ENCODE data around the gene CRPPA. TPM values are rescaled to one million over a fixed set of nuclear protein-coding genes. Genes with fewer than 3 reads are reported as not detected.
A peak's percentile ranks its signal among the peaks of the same experiment; 100 is the strongest.

Gene CRPPA
- total and polyA plus RNA-seq, 2 of the 13 experiments (the other 11 are each of a cell fraction or from before 2014, with no cell fraction given) = 0.16 to 1.3 TPM

GRCh38 chr7:16397501-16398145, 23.7 kb downstream of the CRPPA start:
- H3K4me1 ChIP-seq (ENCODE audit: insufficient read depth, low read length) = no peaks in the 10 kb centered on the region
- POLR2A ChIA-PET = no interaction called here
- peaks cover 65% of the 10 kb centered on the region for H3K9me3 ChIP-seq (ENCODE audit: low read length)
- H3K36me3 ChIP-seq (replicated peaks in 1 of 2; ENCODE audit: control insufficient read depth in 1 of 2, insufficient read depth in 2 of 2, low read length in 2 of 2) = no peaks in the 10 kb centered on the region
- no peak overlapping the region for H3K4me2 ChIP-seq (ENCODE audit: low read depth, low read length)
- DNase-seq (ENCODE audit: low spot score) (no peak), ATAC-seq (no peak), FAIRE-seq (no peak)
- CTCF ChIA-PET (ENCODE audit: low intra/inter-chr PET ratio, low total read pairs) = no interaction called here
- in situ Hi-C loops (cut with HindIII; ENCODE audit: extremely low pct_ligation_motif_present, low pct_unique_long_range_greater_than_20kb) = no loop called here
- no peaks in the 10 kb centered on the region for H4K20me1 ChIP-seq (ENCODE audit: insufficient read depth, low read length)
- no peaks in the 10 kb centered on the region for H3K27me3 ChIP-seq (ENCODE audit: control insufficient read depth in 1 of 2, insufficient read depth in 2 of 2, low read length in 2 of 2)
- intact Hi-C loops (cut with micrococcal nuclease; ENCODE audit: unreplicated experiment) = no loop called here
- no peaks in the 10 kb centered on the region for H3K79me2 ChIP-seq (ENCODE audit: insufficient read depth, low read length)
- no peak overlapping the region for H3K9ac ChIP-seq (ENCODE audit: insufficient read depth, low read depth, low read length)
- H3K4me3 ChIP-seq (replicated peaks in 1 of 3; ENCODE audit: insufficient read depth in 1 of 3, low read depth in 2 of 3, low read length in 3 of 3) = no peak overlapping the region
- no peak overlapping the region for H3K27ac ChIP-seq (ENCODE audit: extremely low read length, insufficient read depth, low read length)
- BruUV-seq (replicated peaks) = no TSS peak
- 92% methylated on average over 33 of the region's 33 CpGs for WGBS (ENCODE audit: low lambda C conversion rate)
- H2AFZ ChIP-seq (ENCODE audit: low read length) = no peak overlapping the region
- TF ChIP-seq GTF2F1 (IDR thresholded peaks at IDR 0.05; ENCODE audit: low read length) (no peak), KIAA2018 (CRISPR knock-in tag; IDR thresholded peaks at IDR 0.05; ENCODE audit: borderline replicate concordance) (no peak), TBL1XR1 (IDR thresholded peaks at IDR 0.05; ENCODE audit: borderline replicate concordance, low read length, partially characterized antibody) (no peak), CREBL2 (CRISPR knock-in tag; IDR thresholded peaks at IDR 0.05; ENCODE audit: borderline replicate concordance) (no peak), ZMAT3 (CRISPR knock-in tag; conservative IDR thresholded peaks at IDR 0.05) (no peak), ZNF790 (CRISPR knock-in tag; IDR thresholded peaks at IDR 0.05; ENCODE audit: borderline replicate concordance) (no peak), ZBTB20 (CRISPR knock-in tag; IDR thresholded peaks at IDR 0.05; ENCODE audit: borderline replicate concordance, low read depth) (no peak), ZFP91 (CRISPR knock-in tag; IDR thresholded peaks at IDR 0.05; ENCODE audit: borderline replicate concordance) (peak; percentile 40; the same call in 1 of the 2 replicates), USF2 (IDR thresholded peaks at IDR 0.05; ENCODE audit: low read depth, low read length) (peak; percentile 86), USF2 (CRISPR knock-in tag; IDR thresholded peaks at IDR 0.05; ENCODE audit: borderline replicate concordance) (no peak)
